Neural progenitor cell (in vitro differentiated cells): ENCODE measurements around the gene ARL16.

Experiments
- CTCF ChIP-seq: fragments of 200-600 bp; sonication (generic); IDR thresholded peaks from 2 replicates; pipeline ENCODE4 v1.5.1; 2017; ENCODE audit warnings: antibody characterized with exemption, mild to moderate bottlenecking
- EZH2 ChIP-seq: fragments of 200-600 bp; sonication (generic); IDR thresholded peaks from 2 replicates; pipeline ENCODE4 v1.6.1; 2017; ENCODE audit warnings: antibody characterized with exemption, mild to moderate bottlenecking, moderate library complexity
- EZH2phosphoT487 ChIP-seq: fragments of 200-600 bp; sonication (generic); IDR thresholded peaks from 2 replicates; pipeline ENCODE4 v1.6.1; 2017; ENCODE audit warnings: antibody characterized with exemption

GRCh38 chr17:81706757-81707624 lies 23.4 kb upstream of the ARL16 start:
- TF ChIP-seq CTCF (no peak), EZH2phosphoT487 (no peak), EZH2 (no peak)
